Forelimb muscle (tissue), 1 donor: ENCODE results near the gene KLRB1. TPM values are rescaled to one million over a fixed set of nuclear protein-coding genes. Genes with fewer than 3 reads are reported as not detected.
"Not testable (repeated sequence)": the region's sequence is repeated elsewhere in the genome, so short reads cannot be mapped to it uniquely, and the experiment has no call there.

Experiments used
- DNase-seq: peaks from one replicate; pipeline ENCODE4 v3.0.0-alpha.2; 2013; ENCODE audit warnings: low read depth
- polyA plus RNA-seq: library from polyadenylated mRNA; unstranded; fragments of 120-200 nt; gene quantifications from one replicate; pipeline ENCODE4 v1.2.1, GENCODE V29; 2013; ENCODE audit not compliant: insufficient read length

KLRB1 gene
- polyA plus RNA-seq, result 1.1 TPM

DNA sequence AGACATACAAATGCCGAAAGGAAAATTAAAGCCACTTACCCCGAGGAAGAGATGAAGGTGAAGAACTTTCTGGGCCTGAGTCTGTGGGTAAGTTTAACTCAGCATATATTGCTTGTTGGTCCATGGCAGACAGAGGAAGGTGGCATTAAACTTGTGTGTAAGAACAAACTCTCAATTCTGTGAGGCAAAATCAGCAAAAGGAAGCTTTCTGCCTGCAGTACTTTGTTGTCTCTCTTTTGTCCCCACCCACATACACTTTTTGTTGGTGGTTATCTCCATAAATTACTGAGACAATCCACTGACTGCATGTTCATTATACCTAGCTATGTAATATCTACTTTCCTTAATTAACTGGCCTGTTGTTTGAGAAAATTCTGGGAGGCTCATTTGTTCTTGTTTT lies at the start of gene KLRB1:
Gene KLRB1 (minus strand): TSS at position 201 of the 400 bp plus-strand sequence. CDS start 77 bp downstream, at position 124.
- DNase-seq, result no peak

GRCh38 chr12:9651265-9651729 lies 43.6 kb upstream of the KLRB1 start:
- DNase-seq, result no peak

GRCh38 chr12:9650151-9650576 lies 42.4 kb upstream of the KLRB1 start:
- DNase-seq, result no peak

GRCh38 chr12:9649532-9649940 lies 41.8 kb upstream of the KLRB1 start:
- no peak for DNase-seq

DNA sequence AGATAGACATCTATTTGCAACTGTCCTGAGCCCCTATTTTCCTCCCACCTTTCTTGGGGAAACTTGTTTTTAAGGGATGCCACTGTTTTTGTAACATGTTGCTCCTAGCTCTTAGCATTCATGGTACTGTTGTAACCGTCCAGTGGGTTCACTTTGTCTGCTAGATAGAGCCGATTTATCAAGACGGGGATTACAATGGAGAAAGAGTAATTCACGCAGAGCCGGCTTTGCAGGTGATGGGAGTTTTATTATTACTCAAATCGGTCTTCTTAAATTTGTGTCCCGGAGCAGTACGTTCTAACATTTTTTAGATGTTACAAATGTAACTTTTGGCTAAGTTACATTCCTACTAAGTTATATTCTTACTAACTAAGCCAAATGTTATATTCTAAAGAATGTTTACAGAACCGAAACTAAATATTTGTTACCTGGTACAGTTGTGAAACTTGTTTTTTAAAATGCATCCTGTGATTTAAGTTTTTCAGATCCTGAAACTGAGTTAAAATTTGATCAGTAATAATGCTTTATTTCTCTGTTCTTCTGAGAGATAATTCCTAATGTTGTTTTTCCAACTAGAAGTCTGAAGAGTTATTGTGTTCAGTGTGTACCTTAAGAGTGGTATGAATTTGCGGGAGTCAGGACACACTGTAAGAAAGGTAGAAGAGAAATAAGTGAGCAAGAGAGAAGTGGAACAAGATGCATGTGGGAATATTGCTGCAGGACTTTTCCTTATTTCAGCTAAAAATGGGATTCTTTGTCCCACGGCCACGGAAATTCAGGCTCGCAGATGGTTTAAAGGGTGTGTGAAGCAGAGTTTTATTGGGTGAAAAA lies 41.2 kb upstream of the KLRB1 start:
- DNase-seq, result no peak

DNA sequence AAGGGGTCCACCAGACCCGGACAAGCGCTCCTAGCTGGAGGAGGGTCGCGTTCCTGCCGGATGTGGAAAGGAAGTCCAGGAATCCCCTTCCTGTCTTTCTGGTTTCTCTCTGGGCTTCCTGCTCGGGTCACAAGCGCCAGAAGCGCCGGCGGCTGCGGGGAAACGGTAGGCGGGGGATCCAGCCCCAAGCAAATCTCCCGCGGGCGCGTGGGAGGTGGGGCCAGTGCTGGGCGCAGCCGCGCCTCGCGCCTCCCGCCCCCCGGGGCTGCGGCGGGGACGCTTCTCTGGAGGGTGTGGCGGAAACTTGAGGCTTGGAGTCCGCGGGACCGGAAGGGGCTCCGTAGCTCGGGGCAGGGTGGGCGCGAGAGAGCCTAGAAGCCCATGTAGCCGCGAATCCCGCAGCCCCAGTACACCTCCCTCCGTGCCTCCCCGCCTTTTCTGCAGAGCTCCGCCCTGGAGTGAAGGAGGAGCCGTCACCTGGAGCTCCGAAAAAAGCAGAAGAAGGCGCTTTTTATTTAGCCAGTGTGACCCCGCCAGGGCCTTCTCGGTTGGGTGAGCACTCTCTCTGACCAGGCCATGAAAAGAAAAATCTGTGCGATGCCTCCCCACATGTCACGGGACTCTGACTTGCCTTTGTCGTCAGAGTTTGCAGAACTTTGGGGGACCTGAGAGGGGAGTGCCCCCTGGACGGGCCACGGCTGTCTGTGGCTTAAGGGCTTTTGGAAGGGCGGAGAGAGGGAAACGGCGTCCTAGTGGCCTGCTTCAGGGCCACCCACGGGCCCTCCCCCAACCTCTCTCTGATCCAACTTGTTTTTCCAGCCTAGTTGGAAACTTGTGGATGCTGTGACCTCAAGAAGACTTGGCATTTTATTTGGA lies 40.3 kb upstream of the KLRB1 start:
- DNase-seq, result peak; percentile 65

GRCh38 chr12:9646794-9647781 lies 39.4 kb upstream of the KLRB1 start:
- DNase-seq, result no peak

DNA sequence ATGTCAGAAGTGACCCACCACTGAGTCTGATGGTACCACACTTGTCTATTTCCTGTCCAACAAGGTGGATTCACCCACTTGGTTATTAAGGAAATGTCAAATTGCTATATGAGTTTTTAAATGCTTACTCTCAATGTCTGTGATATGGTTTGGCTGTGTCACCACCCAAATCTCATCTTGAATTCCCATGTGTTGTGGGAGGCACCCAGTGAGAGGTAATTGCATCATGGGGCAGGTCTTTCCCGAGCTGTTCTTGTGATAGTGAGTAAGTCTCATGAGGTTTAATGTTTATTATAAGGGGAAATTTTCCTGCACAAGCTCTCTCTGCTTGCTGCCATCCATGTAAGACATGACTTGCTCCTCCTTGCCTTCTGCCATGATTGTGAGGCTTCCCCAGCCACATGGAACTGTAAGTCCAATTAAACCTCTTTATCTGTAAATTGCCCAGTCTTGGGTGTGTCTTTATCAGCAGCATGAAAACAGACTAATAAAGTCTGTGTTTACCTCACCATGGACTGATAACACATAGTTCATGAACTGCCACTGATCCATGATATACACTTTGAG lies 37.4 kb upstream of the KLRB1 start:
- not testable (repeated sequence) for DNase-seq

DNA sequence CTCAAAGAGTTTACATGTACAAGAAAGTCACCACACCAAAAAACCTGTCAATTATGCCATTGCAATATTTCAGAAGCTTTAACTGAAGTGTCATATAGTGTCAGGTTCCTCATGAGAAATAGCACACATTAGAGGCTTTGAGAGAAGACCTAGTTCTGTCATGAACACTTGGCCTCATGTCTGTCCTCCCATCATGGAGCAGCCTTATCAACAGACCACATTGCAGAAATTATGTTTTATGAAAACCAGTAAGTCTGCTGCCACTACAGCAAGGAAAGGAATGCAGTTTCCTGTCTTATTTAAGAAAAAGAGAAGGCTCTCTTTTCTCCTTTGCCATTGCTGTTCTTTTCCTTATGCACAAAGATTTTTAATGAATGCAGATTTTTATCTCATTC lies 35.5 kb upstream of the KLRB1 start:
- DNase-seq, result no peak

GRCh38 chr12:9642606-9643265 lies 35.0 kb upstream of the KLRB1 start:
- no peak for DNase-seq

DNA sequence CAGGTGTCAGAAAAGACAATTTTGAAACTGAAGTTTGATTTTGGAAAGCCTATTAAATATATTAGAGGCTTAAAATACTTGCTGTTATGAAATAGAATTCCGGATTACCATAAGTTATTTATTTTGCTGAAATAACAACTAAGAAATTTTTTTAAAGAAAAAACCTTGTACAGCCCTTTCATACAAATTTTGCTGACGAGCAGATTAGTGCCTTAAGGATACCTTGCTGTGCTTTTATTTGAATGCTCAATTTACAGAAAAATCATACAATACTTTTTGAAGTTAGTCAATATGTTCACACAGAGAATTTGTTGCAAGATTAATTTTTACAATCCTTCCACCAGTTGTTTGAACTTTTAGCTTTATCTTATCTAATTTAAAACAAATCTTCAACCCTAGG lies 32.3 kb upstream of the KLRB1 start:
- no peak for DNase-seq

- DNase-seq, result no peak
Observed at GRCh38 chr12:9636851-9637206, 29.1 kb upstream of the KLRB1 start.

DNA sequence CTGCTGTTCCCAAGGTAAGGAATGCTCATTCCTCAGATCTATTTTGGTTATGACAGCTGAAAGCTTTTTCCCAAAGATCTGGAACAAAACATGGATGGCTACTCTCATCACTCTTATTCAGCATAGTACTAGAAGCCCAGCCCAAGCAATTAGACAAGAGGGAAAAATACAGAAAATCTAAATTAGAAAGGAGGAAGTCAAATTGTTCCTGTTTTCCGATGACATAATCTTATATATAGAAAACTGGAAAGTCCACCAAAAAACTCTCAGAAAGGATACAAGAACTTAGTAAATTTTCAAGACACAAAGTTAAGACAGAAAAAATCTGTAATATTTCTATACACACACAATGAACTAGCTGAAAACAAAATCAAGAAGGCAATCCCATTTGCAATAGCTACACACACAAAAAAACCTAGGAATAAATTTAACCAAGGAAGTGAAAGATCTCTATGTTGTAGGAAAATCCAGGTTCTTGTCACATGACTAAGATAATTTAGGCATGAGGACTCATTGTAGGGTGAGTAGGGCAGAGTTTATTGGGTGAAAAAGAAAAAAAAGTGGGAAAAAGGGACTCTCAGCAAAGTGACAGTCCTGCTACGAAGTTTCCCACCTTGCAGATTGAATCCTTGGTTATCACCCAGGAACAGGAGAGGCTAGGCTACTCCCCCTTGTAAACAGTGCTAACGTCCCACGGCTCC lies 28.6 kb upstream of the KLRB1 start:
- DNase-seq, result no peak

DNA sequence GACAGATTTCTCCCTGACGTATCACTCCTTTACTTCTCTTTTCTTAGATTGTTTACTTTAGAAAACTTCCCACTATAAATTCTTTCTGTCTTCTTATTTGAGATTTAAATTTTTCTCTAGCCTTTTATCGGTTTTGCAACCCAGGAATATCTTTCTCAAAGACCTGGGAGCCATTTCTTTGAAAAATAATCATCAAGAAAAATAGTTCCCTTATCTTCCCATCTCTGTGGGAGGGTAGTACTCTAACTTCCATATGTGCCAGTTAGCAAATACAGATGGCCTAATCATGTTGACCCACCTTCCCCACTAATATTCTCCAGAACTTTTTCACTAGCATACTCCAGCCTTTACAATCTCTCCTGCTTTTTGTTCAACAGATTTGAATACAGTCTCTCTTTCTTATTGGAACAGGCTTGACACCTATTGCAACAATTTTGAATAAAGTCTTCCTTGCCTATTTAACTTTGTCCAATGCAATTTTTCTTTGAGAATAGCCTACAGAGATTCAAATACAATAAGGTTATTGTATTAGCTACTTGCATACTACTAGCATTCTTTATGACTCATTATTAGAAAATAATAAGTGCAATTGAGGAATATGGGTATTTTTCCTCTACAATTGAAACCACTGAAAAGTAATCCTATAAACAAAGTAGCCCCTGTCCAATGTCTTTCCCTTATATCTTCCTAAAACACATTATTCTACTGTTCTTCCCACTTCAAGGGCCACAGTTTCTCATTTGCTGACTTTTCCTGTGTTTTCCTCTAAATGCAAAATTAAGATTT lies 27.4 kb upstream of the KLRB1 start:
- DNase-seq, result no peak

DNA sequence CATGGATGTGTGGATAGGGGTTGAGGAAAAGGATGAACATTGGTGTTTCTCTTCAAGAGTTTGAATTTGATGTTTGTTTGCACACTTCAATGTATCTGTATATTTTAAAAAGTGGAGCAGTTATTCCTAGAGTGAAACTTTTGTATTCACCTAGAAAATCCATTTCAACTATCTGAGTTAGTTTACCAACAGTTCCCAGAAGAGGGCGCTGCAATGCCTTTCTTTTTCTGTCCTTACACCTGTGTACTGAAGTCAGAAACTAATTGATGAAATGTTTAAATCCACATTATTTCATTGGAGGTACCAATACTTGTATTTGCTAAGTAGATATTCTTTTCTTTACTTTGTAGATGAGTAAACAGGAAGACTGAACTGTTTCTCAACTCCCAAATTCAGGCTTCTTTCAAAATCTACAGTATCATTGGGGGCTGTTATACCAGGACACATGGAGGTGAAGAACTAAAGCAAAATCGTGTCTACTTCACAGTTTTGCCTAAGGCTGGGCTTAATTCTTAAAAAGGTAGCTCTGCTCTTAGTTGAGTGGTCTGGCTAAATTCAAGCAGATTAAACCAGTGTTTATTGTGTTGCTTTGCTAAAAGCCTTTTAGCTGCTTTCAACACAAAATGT lies 26.6 kb upstream of the KLRB1 start:
- no peak for DNase-seq

DNA sequence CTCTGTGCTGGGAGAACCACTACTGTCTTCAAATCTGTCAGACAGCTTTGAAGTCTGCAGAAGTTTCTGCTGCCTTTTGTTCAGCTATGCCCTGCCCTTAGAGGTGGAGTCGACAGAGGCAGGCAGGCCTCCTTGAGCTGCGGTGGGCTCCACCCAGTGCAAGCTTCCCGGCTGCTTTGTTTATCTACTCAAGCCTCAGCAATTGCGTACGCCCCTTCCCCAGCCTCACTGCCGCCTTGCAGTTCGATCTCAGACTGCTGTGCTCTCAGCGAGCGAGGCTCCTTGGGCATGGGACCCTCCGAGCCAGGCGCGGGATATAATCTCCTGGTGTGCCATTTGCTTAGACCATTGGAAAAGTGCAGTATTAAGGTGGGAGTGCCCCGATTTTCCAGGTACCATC lies 25.1 kb upstream of the KLRB1 start:
- no peak for DNase-seq

DNA sequence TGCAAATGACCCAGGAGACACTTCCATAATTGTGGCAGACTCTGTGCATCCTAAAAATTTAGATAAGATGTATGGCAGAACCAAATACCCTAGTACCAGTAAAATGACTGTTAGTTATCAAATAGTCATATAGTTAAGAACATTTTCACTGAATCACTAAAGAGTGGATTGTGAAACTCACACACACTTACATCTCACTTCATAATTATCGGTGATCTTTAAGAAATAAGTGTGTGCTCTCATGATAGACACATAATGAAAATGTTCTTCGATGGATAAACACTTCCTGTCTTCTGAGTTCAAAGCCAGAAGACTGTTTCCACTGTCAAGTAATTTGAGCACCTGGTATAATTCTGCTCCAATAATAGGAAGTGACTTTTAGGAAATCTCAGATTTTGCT lies 19.1 kb upstream of the KLRB1 start:
- no peak for DNase-seq

- DNase-seq, result no peak
Observed at GRCh38 chr12:9626291-9626690, 18.6 kb upstream of the KLRB1 start.

GRCh38 chr12:9625019-9625418 lies 17.3 kb upstream of the KLRB1 start:
- DNase-seq, result no peak
